GM21717 (cell line): ENCODE data around the gene NHSL2.
"Not testable (repeated sequence)": the region's sequence is repeated elsewhere in the genome, so short reads cannot be mapped to it uniquely, and the experiment has no call there.

Experiments
- ATAC-seq: cut with Tn5 transposase; IDR thresholded peaks from one replicate; pipeline ENCODE4 v1.9.1; 2021; ENCODE audit warnings: mild to moderate bottlenecking, moderate library complexity; ENCODE audit not compliant: unreplicated experiment

Gene NHSL2

DNA sequence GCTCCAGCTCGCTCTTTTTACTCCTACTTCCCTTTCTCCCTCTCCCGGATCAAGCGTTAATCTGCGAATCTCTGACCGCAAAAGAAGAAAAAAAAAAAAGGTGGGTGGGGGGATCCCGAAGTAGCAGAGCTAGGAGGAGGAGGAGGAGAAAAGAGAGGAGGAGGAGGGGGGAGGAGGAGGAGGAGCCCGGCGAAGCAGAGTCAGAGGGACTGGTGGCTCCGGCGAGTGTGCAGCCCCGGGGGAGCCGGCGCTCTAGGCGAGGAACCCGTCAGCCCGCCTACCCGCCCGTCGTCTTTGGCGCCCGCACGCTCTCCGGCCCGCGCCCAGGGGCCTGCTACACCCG is at the start of gene NHSL2:
Gene NHSL2 (plus strand): TSS at position 203 of the 343 bp plus-strand sequence.
- ATAC-seq = no peak

DNA sequence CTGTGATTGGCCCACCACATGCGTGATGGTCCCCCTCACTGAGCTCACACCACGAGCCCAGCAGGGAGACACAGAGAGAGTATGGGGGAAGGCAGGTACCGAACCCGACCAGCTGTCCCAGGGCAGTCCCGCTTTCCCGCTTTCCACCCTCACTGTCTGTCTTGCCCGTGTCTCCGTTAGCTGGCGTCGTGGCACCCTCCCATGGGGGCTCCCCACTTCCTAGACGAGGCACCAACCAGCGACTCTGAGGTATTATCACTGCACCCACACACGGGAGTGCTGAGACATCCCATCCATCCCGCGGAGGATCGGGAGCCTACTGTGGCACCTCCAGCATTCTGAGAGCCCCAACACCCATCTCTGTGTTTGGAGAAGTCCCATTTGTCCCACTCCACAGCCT is 43.0 kb upstream of the NHSL2 start:
- ATAC-seq = no peak

- not testable (repeated sequence) for ATAC-seq
These were observed 41.1 kb upstream of the NHSL2 start for GRCh38 chrX:71869566-71869965.

DNA sequence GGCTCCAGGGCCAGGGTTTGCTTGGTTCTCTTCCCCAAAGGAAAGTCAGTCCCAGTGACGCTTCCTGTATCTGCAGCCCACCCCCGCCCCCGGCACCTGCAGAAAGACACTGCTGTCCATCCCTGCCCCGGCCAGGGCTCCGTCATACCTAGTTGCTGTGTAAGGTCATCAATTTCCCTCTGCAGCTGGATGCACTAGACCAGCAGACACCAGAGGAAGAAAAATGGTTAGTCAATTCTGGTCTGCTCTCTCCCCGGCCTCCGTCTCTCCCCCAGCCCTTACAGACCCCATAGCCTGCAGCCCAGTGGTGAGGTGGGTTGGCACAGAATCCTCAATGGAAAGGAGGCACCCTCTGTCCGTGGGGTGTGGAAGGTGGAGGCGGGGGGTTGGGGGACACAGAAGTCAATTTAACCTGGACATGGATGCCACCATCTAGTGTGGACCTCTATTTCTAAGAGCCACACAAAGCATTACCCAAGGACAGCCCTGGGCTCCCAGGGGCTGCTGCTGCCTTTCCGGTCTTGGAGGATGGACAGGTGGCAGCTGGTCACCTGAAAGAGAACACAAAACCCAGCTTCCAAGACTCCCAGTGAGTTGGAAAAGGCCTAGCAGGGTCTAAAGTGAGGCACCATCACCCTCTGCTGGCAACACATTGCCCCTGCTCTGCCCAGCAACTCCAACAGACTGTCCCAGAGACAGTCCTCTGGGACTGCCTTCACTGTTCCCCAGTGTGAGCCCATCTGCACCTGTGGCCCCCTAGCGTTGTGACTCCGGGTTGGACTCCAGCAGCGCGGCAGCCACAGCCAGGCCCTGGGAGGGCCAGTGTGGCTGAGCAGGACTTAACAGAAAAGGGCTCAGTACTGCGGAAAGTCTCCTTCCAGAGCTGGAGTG is 40.2 kb upstream of the NHSL2 start:
- ATAC-seq = no peak

- ATAC-seq = no peak
These were observed 39.3 kb upstream of the NHSL2 start for GRCh38 chrX:71871367-71871766.

DNA sequence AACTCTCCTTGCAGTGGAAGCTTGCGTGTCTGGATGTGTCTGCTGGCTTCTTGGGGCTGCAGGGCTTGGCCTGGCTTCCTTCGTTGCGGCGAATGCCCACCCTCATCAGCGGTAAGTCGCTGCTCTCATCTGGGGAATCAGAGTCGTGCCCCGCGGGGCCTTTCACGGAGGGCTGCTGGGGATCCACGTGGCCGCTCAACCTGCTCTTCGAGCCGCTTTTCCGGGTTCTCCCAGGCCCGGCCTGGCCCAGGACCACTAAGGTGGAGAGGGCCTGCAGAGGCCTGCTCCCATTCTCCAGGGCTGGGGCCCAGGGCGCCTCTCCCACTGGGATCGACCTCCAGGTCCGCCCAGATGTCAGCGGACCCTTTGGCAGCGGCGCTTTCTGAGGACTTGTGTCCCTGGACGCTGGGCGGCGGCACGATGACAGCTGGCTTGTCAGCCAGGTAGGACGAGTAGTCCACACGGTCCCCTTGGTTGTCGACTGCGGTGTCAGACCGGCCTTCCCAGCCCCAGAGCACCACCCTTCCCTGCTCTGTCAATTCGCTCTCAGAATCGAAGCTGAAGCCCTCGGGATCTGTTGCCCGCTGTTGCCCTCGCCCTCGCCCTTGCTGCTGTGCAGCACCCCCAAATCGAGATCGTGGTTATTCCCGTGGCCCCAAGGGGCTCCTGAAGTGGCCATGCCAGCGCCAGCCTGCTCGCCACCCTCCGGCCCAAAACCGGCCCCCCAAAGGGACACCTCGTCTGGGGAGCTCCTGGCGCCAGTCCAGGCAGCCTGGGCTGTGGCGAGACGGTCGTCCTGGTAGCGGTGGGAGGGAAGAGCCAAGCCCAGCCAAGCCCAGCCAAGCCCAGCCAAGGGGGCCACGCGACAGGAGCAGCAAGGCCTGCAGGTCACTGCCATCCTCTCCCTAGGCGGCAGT is 37.8 kb upstream of the NHSL2 start:
- ATAC-seq = no peak

- no peak for ATAC-seq
These were observed 37.2 kb upstream of the NHSL2 start for GRCh38 chrX:71873459-71873833.

- not testable (repeated sequence) for ATAC-seq
These were observed 33.8 kb upstream of the NHSL2 start for GRCh38 chrX:71876841-71877240.

DNA sequence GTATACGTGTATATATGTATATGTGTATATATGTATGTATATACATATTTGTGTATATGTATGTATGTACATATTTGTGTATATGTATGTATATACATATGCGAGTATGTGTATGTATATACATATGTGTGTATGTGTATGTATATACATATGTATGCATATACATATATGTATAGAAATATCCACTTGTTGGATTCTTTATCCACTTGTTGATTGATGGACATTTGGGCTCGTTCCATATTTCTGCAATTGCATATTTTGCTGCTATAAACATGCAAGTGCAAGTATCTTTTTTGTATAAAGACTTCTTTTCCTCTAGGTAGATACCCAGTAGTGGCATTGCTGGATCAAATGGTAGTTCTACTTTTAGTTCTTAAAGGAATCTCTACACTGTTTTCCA is 25.5 kb upstream of the NHSL2 start:
- ATAC-seq = no peak

GRCh38 chrX:71895607-71896006 is 15.0 kb upstream of the NHSL2 start:
- ATAC-seq = no peak

GRCh38 chrX:71906144-71906543 is 4.5 kb upstream of the NHSL2 start:
- no peak for ATAC-seq

DNA sequence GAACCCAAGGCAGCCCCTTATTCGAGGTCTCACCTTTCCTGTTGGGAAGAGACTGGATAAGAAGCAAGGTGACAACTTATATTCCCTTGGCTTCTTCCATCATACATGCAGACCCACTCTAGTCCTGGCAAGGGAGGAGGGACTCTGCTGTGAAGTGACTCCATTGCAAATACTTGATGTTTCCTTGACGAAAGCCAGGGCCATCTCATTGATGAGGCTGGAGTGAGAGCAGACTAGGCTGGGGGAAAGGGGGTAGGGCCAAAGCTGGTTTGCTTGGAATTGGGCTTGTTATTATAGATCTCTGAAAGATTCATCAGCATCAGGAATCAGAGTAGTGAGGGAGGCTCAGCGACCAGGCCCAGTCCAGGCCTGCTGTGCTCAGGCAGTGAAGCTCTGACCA is 2.3 kb upstream of the NHSL2 start:
- no peak for ATAC-seq

DNA sequence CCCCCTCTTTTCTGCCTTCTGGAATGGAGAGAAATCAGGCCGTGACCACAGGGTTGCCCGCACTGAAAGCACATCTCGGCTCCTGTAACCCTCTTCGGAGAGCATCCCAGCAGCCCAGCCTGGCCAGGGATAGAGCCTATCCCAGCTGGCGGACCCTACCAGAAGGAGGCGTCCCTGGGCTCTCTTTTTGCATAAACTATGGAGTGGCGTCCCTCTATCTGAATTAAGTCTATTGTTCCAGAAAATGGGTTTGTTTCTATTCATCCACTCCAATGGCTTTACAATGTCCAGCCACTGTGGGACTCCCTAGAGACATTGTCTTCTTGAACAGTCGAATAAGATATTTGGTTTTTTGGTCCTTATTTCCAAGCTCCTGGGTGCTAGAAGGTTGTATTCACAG is 689 bp upstream of the NHSL2 start:
- no peak for ATAC-seq

- ATAC-seq = no peak
These were observed 513 bp downstream of the NHSL2 start for GRCh38 chrX:71910986-71911730.

GRCh38 chrX:71911731-71912050 is 1.0 kb downstream of the NHSL2 start:
- no peak for ATAC-seq

- ATAC-seq = no peak
These were observed 1.5 kb downstream of the NHSL2 start for GRCh38 chrX:71912156-71912555.

- ATAC-seq = no peak
These were observed 2.7 kb downstream of the NHSL2 start for GRCh38 chrX:71913156-71913950.

DNA sequence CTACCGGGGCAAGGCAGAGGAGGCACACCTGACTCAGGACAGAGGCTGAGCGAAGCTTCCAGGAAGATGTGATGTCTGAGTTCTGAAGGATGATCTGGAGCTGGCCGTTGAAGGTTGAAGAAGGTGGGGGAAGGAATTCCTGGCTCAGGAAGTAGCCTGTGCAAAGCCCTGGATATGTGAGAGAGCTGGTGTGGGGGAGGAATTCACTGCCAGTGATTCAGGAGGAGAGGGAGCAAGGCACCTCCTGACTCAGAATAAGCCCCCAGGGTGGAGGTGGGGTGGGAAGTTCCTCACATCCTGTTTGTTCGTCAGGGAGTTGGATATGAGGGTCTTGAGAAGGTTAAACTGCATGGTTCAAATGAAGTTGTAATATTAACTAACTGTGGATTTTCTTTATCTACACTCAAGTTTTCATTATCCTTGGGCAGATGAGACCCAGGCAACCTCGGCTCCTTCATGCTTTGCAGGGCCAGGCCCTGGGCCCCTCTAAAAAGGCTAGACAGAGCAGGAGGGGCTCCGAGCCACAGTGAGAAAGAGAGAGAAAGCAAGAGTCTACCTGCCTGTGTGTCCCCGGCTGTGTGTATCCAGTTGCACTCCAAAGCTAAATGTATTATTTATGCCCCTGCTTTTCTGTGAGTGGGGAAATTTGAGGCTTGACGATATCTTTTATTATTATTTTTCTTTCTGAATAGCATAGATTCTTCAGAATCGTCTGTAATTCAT is 7.1 kb downstream of the NHSL2 start:
- ATAC-seq = no peak

DNA sequence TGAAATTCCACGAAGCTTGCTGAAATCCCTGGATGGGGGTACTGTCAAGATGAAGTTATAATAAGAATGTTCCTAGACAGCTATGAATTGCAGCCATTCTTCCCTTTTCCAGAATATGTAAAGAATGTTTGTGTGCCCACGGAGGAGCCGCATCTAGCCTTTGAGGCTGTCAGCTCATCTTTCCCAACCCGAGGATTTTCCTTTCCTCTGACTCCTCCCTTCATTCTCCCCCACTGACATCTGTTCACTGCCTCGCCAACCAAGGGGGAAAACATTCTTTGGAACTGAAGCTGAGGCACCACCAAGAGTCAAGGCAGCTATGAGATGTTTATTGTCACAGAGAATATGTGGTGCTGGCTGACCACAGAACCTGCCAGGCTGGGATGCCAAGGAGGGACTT is 8.8 kb downstream of the NHSL2 start:
- no peak for ATAC-seq

GRCh38 chrX:71919886-71920285 is 9.2 kb downstream of the NHSL2 start:
- ATAC-seq = no peak
